Measurements from ENCODE around the gene ABHD11. TPM values are rescaled to one million over a fixed set of nuclear protein-coding genes. Genes with fewer than 3 reads are reported as not detected.

The ABHD11 gene
- total RNA-seq, 1 donor from 2014 or later: 43.9 TPM

DNA sequence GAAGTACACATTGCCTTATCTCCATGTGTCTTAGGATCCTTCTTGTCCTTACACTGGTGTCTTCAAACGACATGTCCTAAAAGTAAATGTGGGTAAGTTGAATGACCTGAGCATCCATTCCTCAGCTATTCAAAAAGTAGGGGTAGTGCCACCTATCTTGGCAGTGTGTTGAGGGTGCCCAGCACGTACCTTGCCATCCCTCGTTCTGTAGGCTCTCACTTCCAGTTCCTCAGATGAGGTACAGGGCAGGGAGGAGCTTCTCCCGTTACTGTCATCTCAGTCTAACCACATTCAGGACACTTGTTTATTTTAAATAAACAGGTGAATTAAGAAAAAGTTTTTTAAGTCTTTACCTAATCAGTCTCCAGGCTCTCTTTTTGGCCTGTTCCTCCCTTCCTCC is 42.2 kb downstream of the ABHD11 start:
- Mint-ChIP-seq H3K36me3 (peaks cover 26% of the 10 kb centered on the region), H3K4me3 (no peak overlapping the region), H3K4me1 (ENCODE audit: unreplicated experiment) (peaks cover under 1% of the 10 kb centered on the region), H3K27ac (no peak overlapping the region), H3K9me3 (no peaks in the 10 kb centered on the region), H3K27me3 (no peaks in the 10 kb centered on the region)
- TF ChIP-seq, protein P1, sequence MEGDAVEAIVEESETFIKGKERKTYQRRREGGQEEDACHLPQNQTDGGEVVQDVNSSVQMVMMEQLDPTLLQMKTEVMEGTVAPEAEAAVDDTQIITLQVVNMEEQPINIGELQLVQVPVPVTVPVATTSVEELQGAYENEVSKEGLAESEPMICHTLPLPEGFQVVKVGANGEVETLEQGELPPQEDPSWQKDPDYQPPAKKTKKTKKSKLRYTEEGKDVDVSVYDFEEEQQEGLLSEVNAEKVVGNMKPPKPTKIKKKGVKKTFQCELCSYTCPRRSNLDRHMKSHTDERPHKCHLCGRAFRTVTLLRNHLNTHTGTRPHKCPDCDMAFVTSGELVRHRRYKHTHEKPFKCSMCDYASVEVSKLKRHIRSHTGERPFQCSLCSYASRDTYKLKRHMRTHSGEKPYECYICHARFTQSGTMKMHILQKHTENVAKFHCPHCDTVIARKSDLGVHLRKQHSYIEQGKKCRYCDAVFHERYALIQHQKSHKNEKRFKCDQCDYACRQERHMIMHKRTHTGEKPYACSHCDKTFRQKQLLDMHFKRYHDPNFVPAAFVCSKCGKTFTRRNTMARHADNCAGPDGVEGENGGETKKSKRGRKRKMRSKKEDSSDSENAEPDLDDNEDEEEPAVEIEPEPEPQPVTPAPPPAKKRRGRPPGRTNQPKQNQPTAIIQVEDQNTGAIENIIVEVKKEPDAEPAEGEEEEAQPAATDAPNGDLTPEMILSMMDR (conservative IDR thresholded peaks at IDR 0.05): no peak
- no peak for DNase-seq (ENCODE audit: extremely low spot score, unreplicated experiment)

DNA sequence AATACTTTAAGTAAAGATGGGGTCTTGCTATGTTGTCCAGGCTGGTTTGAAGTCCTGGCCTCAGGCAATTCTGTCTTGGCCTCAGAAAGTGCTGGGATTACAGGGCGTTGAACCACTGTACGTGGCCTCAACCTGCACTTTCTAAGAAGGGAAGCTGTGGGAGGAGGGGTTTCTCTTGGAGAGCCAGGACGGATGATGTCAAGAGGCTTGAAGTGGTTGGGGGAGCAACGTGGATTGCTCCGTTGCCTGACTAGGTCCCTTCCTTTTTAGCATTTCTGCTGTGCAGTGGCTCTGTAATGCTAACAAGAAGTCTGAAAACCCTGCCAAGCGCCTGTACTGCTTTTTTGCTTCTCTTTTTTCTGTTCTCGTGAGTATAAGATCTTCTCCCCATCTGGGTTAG is 48.0 kb downstream of the ABHD11 start:
- Mint-ChIP-seq H3K4me1 (ENCODE audit: unreplicated experiment) (no peaks in the 10 kb centered on the region), H3K27ac (no peak overlapping the region), H3K4me3 (no peak overlapping the region), H3K9me3 (no peaks in the 10 kb centered on the region), H3K27me3 (no peaks in the 10 kb centered on the region), H3K36me3 (peaks cover 35% of the 10 kb centered on the region)
- TF ChIP-seq, protein P1 (conservative IDR thresholded peaks at IDR 0.05): no peak
- no peak for DNase-seq (ENCODE audit: extremely low spot score, unreplicated experiment)

DNA sequence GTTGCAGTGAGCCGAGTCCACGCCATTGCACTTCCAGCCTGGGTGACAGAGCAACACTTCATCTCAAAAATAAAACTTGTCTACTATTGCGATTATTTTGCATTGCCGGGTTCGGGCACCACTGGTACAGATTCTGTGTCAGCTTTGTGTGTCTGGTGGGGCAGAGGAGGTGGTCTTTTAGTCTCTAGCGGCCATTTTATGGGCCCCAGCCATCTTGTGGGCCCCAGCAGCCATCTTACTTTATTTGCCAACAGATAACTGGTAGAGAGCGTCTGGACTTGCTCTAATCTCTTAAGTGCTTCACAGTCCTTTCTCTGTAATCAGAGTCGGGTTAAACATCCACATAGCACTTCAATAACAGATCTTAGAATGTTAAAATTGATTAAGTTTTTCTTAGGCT is 50.3 kb downstream of the ABHD11 start:
- Mint-ChIP-seq H3K4me3 (no peak overlapping the region), H3K9me3 (no peaks in the 10 kb centered on the region), H3K27me3 (no peaks in the 10 kb centered on the region), H3K4me1 (ENCODE audit: unreplicated experiment) (peaks cover 4% of the 10 kb centered on the region), H3K36me3 (peaks cover 27% of the 10 kb centered on the region), H3K27ac (no peak overlapping the region)
- no peak for DNase-seq (ENCODE audit: extremely low spot score, unreplicated experiment)
- TF ChIP-seq, protein P1 (conservative IDR thresholded peaks at IDR 0.05): no peak

Small RNAs within 50 kb of the gene (microRNA-seq; reads per million reads assigned to microRNA genes)
- not detected for gene MIR4284

Other genes starting within 250 kb of the ABHD11 start
- gene BAZ1B, start 216.5 kb downstream of the ABHD11 start, total RNA-seq (ENCODE audit: low replicate concordance): 68.0 and 86.8 TPM in 2 replicates
- 32.8 and 37.7 TPM in 2 replicates for gene BCL7B, start 181.1 kb downstream of the ABHD11 start, total RNA-seq (ENCODE audit: low replicate concordance)
- gene TBL2, start 160.2 kb downstream of the ABHD11 start, total RNA-seq (ENCODE audit: low replicate concordance): 45.9 and 55.8 TPM in 2 replicates
- 27.8 and 35.6 TPM in 2 replicates for gene MLXIPL, start 114.3 kb downstream of the ABHD11 start, total RNA-seq (ENCODE audit: low replicate concordance)
- 3.8 and 12.9 TPM in 2 replicates for gene VPS37D, start 71.0 kb downstream of the ABHD11 start, total RNA-seq (ENCODE audit: low replicate concordance)
- gene DNAJC30, start 55.3 kb downstream of the ABHD11 start, total RNA-seq (ENCODE audit: low replicate concordance): 14.7 and 15.0 TPM in 2 replicates
- gene BUD23, start 55.2 kb downstream of the ABHD11 start, total RNA-seq (ENCODE audit: low replicate concordance): 65.8 and 68.4 TPM in 2 replicates
- gene STX1A, start 19.1 kb downstream of the ABHD11 start, total RNA-seq (ENCODE audit: low replicate concordance): 27.3 and 35.1 TPM in 2 replicates
- gene CLDN3, start 31.5 kb upstream of the ABHD11 start, total RNA-seq (ENCODE audit: low replicate concordance): 13.6 and 41.7 TPM in 2 replicates
- 223 and 787 TPM in 2 replicates for gene CLDN4, start 92.2 kb upstream of the ABHD11 start, total RNA-seq (ENCODE audit: low replicate concordance)
- 8.5 and 11.5 TPM in 2 replicates for gene METTL27, start 103.7 kb upstream of the ABHD11 start, total RNA-seq (ENCODE audit: low replicate concordance)
- 0.57 TPM in 1 of 2 replicates, not detected in the other for gene TMEM270, start 122.4 kb upstream of the ABHD11 start, total RNA-seq (ENCODE audit: low replicate concordance)

All from type B pancreatic cell (in vitro differentiated cells).